HEK293T (cell line): Measurements from ENCODE around the gene SLC35F6.

Experiments
- CTCF ChIA-PET: fragments of 350-600 bp; formaldehyde crosslinking; extraction: SDS; loops from one replicate; lab custom pipeline; 2021; ENCODE audit warnings: antibody characterized with exemption, inconsistent platforms; lab: Yijun Ruan, JAX
- POLR2A ChIA-PET: fragments of 350-600 bp; formaldehyde crosslinking; extraction: SDS; loops from one replicate; lab custom pipeline; 2020; ENCODE audit warnings: antibody characterized with exemption, inconsistent platforms; lab: Yijun Ruan, JAX
- DNase-seq: peaks from one replicate; pipeline ENCODE4 v3.0.0; 2012; ENCODE audit warnings: mixed read lengths; ENCODE audit errors: extremely low spot score
- ARNT ChIP-seq: fragments of 450-650 bp; IDR thresholded peaks from 2 replicates; pipeline ENCODE4 v1.6.1; 2017; ENCODE audit warnings: mild to moderate bottlenecking
- BHLHE40 ChIP-seq: fragments of 450-650 bp; IDR thresholded peaks from 2 replicates; pipeline ENCODE4 v1.6.1; 2016; ENCODE audit warnings: mild to moderate bottlenecking, moderate library complexity, borderline replicate concordance
- CTBP1 ChIP-seq: fragments of 450-650 bp; IDR thresholded peaks from 2 replicates; pipeline ENCODE4 v1.6.1; 2016; ENCODE audit warnings: borderline replicate concordance
- ELF4 ChIP-seq: fragments of 450-650 bp; IDR thresholded peaks from 2 replicates; pipeline ENCODE4 v1.6.1; 2017; ENCODE audit warnings: antibody characterized with exemption
- FOXA1 ChIP-seq: fragments of 450-650 bp; IDR thresholded peaks from 2 replicates; pipeline ENCODE4 v1.6.1; 2016; ENCODE audit warnings: mild to moderate bottlenecking
- FOXK2 ChIP-seq: fragments of 450-650 bp; IDR thresholded peaks from 2 replicates; pipeline ENCODE4 v1.6.1; 2016; ENCODE audit warnings: mild to moderate bottlenecking
- FOXM1 ChIP-seq: fragments of 450-650 bp; IDR thresholded peaks from 2 replicates; pipeline ENCODE4 v1.6.1; 2017; ENCODE audit warnings: mild to moderate bottlenecking, borderline replicate concordance
- HDGF ChIP-seq: fragments of 450-650 bp; IDR thresholded peaks from 2 replicates; pipeline ENCODE4 v1.6.1; 2017; ENCODE audit warnings: antibody characterized with exemption, borderline replicate concordance
- L3MBTL2 ChIP-seq: fragments of 450-650 bp; conservative IDR thresholded peaks from 2 replicates; pipeline ENCODE4 v1.6.1; 2016; ENCODE audit warnings: mild to moderate bottlenecking
- LEF1 ChIP-seq: fragments of 450-650 bp; IDR thresholded peaks from 2 replicates; pipeline ENCODE4 v1.6.1; 2017; ENCODE audit warnings: mild to moderate bottlenecking, borderline replicate concordance
- NFRKB ChIP-seq: fragments of 450-650 bp; IDR thresholded peaks from 2 replicates; pipeline ENCODE4 v1.6.1; 2016; ENCODE audit warnings: mild to moderate bottlenecking, moderate library complexity
- PKNOX1 ChIP-seq: fragments of 450-650 bp; IDR thresholded peaks from 2 replicates; pipeline ENCODE4 v1.6.1; 2016
- SP1 ChIP-seq: fragments of 450-650 bp; IDR thresholded peaks from 2 replicates; pipeline ENCODE4 v1.6.1; 2017
- SUZ12 ChIP-seq: fragments of 450-650 bp; IDR thresholded peaks from 2 replicates; pipeline ENCODE4 v1.6.1; 2016; ENCODE audit warnings: mild to moderate bottlenecking
- TARDBP ChIP-seq: fragments of 450-650 bp; IDR thresholded peaks from 2 replicates; pipeline ENCODE4 v1.6.1; 2016
- ZNF384 ChIP-seq: fragments of 450-650 bp; IDR thresholded peaks from 2 replicates; pipeline ENCODE4 v1.6.1; 2016

The SLC35F6 gene

GRCh38 chr2:26764078-26764887, at the start of gene SLC35F6:
Gene SLC35F6 (plus strand): TSS chr2:26764284. CDS start chr2:26764350, 66 bp downstream.
- ChIA-PET CTCF (no interaction called here), POLR2A (no interaction called here)
- peak; percentile 65 for TF ChIP-seq L3MBTL2
- TF ChIP-seq TARDBP: no peak
- TF ChIP-seq FOXK2: no peak
- peak; percentile 71 for TF ChIP-seq ELF4
- TF ChIP-seq CTBP1: no peak
- DNase-seq: peak; percentile 92

GRCh38 chr2:26715528-26716270, 48.4 kb upstream of the SLC35F6 start:
- ChIA-PET CTCF (no interaction called here), POLR2A (no interaction called here)
- TF ChIP-seq HDGF (no peak), FOXK2 (no peak), NFRKB (no peak), LEF1 (no peak), TARDBP (no peak), CTBP1 (no peak), BHLHE40 (no peak), FOXA1 (no peak), SUZ12 (no peak), L3MBTL2 (no peak), ELF4 (no peak), ARNT (no peak), PKNOX1 (no peak), FOXM1 (no peak), ZNF384 (no peak)
- DNase-seq: no peak

GRCh38 chr2:26716340-26716739, 47.7 kb upstream of the SLC35F6 start:
- DNase-seq: no peak
- ChIA-PET CTCF (no interaction called here), POLR2A (no interaction called here)
- no peak for TF ChIP-seq NFRKB
- TF ChIP-seq L3MBTL2: no peak
- TF ChIP-seq FOXM1: no peak
- no peak for TF ChIP-seq BHLHE40
- TF ChIP-seq SUZ12: no peak
- no peak for TF ChIP-seq ELF4
- no peak for TF ChIP-seq ZNF384

GRCh38 chr2:26716769-26717168, 47.3 kb upstream of the SLC35F6 start:
- TF ChIP-seq PKNOX1 (no peak), BHLHE40 (no peak)
- no peak for DNase-seq
- POLR2A ChIA-PET: no interaction called here
- CTCF ChIA-PET: no interaction called here

GRCh38 chr2:26717362-26717761, 46.7 kb upstream of the SLC35F6 start:
- TF ChIP-seq PKNOX1 (no peak), LEF1 (no peak), FOXA1 (no peak), CTBP1 (no peak), ZNF384 (no peak), SUZ12 (no peak), FOXK2 (no peak), TARDBP (no peak), HDGF (no peak), ARNT (no peak), L3MBTL2 (no peak)
- ChIA-PET POLR2A (no interaction called here), CTCF (no interaction called here)
- no peak for DNase-seq

GRCh38 chr2:26718949-26719686, 45.0 kb upstream of the SLC35F6 start:
- DNase-seq: no peak
- CTCF ChIA-PET: interaction anchor here (0.6 kb wide), 1 partner anchor 64 kb away, joined by 5 read pairs; no protein-coding TSS in a partner anchor
- TF ChIP-seq FOXM1 (no peak), FOXA1 (no peak), PKNOX1 (no peak), LEF1 (no peak), BHLHE40 (no peak), CTBP1 (no peak), ARNT (no peak), ZNF384 (no peak), L3MBTL2 (no peak), SUZ12 (no peak), NFRKB (no peak), HDGF (no peak), SP1 (no peak)
- POLR2A ChIA-PET: no interaction called here
